Gastroesophageal sphincter (tissue), 3 donors: ENCODE results near the gene L3MBTL4.

Source experiments
- POLR2A ChIP-seq, 2 donors: fragments of 450-650 bp; IDR thresholded peaks; one replicate each; pipeline ENCODE4 v1.6.1; 2017; ENCODE audit warnings: antibody characterized with exemption in 2 of 2, mild to moderate bottlenecking in 2 of 2, moderate library complexity in 1 of 2
- TF ChIP-seq, protein P1 (sequence below), 4 experiments: fragments of 200-600 bp in 2 of 4; fragments of 450-650 bp in 2 of 4; sonication (generic) in 1 of 4; IDR thresholded peaks; one replicate each; pipeline ENCODE4 v1.5.1; 2017 to 2019; ENCODE audit warnings: antibody characterized with exemption in 4 of 4, mild to moderate bottlenecking in 2 of 4, moderate library complexity in 2 of 4

DNA sequence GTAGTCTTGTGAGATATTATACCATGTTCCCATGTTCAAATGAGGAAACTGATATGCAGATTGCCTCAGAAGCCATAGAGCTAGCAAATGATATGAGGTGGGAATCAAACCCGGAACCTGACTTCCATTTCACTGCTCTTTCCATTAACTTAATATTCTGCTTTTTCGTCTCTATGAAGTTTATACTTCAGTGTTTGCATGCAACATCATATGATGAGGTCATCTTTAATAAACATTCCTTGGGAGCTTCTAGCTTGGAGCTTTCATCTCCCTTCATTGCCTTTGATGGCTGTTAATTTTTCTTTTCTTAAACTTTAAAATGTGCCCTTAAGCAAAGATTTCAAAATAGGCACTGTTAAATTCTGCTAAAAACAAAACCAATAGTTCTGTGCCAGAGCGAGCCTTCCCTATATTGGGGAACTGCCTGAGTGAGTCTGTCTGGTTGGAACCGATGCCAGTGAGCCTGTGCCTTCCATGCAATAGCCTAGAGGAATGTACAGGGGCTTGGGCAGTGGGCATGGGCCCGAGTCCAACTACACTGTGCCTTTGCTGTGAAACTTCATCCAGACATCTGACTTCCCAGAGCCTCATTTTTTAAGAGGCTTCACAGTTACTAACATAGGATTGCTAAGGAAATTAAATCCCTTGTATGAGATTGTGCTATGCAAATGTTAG lies 428.3 kb downstream of the L3MBTL4 start:
- TF ChIP-seq, protein P1, sequence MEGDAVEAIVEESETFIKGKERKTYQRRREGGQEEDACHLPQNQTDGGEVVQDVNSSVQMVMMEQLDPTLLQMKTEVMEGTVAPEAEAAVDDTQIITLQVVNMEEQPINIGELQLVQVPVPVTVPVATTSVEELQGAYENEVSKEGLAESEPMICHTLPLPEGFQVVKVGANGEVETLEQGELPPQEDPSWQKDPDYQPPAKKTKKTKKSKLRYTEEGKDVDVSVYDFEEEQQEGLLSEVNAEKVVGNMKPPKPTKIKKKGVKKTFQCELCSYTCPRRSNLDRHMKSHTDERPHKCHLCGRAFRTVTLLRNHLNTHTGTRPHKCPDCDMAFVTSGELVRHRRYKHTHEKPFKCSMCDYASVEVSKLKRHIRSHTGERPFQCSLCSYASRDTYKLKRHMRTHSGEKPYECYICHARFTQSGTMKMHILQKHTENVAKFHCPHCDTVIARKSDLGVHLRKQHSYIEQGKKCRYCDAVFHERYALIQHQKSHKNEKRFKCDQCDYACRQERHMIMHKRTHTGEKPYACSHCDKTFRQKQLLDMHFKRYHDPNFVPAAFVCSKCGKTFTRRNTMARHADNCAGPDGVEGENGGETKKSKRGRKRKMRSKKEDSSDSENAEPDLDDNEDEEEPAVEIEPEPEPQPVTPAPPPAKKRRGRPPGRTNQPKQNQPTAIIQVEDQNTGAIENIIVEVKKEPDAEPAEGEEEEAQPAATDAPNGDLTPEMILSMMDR (IDR thresholded peaks at IDR 0.05), result no peak
- no peak for TF ChIP-seq POLR2A (IDR thresholded peaks at IDR 0.05)
